Measurements from ENCODE around the gene GRAMD1A.

GRAMD1A gene

DNA sequence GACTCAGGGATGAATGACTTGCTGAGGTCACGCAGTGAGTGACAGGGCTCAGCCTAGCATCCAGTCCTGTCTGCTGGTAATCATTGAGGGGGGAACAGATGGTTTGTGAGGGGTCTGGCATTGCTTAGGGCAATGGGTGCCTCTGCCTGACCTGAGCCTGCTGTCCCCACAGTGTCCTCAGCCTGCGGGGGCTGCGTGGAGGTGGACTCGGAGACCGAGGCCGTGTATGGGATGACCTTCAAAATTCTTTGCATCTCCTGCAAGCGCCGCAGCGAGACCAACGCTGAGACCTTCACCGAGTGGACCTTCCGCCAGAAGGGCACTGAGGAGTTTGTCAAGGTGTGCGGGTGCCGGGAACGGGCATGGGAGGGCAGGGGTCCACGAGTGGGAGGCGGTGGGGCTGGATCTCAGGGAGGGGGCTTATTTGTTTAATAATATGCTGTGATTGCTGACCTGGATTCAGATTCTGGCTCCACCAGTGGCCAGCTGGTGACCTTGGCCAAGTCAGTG lies 32.3 kb downstream of the GRAMD1A start:
- no peak for DNase-seq (ENCODE audit: low read depth)
- no peak overlapping the region for H3K4me3 ChIP-seq (ENCODE audit: low read depth, low read length)
- TF ChIP-seq POLR2A (IDR thresholded peaks at IDR 0.05; ENCODE audit: extremely low read depth, insufficient read length) (no peak), MYC (IDR thresholded peaks at IDR 0.05; ENCODE audit: low read depth, low read length) (no peak)
- TF ChIP-seq, protein P1, sequence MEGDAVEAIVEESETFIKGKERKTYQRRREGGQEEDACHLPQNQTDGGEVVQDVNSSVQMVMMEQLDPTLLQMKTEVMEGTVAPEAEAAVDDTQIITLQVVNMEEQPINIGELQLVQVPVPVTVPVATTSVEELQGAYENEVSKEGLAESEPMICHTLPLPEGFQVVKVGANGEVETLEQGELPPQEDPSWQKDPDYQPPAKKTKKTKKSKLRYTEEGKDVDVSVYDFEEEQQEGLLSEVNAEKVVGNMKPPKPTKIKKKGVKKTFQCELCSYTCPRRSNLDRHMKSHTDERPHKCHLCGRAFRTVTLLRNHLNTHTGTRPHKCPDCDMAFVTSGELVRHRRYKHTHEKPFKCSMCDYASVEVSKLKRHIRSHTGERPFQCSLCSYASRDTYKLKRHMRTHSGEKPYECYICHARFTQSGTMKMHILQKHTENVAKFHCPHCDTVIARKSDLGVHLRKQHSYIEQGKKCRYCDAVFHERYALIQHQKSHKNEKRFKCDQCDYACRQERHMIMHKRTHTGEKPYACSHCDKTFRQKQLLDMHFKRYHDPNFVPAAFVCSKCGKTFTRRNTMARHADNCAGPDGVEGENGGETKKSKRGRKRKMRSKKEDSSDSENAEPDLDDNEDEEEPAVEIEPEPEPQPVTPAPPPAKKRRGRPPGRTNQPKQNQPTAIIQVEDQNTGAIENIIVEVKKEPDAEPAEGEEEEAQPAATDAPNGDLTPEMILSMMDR (IDR thresholded peaks at IDR 0.05; ENCODE audit: low read depth, low read length): no peak
- TF ChIP-seq, protein P2, sequence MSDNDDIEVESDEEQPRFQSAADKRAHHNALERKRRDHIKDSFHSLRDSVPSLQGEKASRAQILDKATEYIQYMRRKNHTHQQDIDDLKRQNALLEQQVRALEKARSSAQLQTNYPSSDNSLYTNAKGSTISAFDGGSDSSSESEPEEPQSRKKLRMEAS (IDR thresholded peaks at IDR 0.05; ENCODE audit: low read depth, low read length): no peak

DNA sequence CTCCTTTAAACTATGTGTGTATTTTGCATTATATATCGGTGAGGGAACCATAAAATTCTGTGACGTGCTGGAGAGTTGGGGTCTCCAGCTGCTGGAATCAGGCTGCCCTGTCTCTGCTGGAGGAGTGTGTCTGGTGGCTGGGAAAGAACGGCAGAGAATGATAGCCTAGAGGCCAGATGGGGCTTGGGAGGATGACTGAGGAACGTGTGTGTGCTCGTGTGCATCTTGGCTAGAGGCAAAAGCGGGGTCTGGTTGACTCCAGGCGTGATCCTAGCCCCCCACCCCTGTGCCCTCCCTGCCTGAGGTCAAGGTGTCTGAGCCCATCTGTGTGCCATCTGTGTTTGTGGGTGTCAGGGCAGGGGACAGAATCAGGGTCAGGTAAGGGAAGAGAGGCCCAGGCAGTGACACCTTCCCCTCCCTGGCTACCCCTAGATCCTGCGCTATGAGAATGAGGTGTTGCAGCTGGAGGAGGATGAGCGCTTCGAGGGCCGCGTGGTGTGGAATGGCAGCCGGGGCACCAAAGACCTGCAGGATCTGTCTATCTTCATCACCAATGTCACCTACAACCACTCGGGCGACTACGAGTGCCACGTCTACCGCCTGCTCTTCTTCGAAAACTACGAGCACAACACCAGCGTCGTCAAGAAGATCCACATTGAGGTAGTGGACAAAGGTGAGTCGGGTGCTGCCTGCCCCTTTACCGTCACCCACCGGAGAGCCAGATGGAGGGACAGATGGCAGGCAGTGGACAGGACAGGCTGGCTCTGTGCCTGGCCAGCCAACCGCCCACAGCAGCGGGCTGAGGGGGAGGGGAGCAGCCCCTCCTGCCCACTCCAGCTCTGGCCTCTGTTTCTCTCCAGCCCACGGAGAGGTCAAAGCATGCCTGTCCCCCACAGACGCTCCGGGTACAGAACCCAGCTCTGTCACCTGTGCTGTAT lies 33.2 kb downstream of the GRAMD1A start:
- DNase-seq (ENCODE audit: low read depth): no peak
- TF ChIP-seq, protein P2 (IDR thresholded peaks at IDR 0.05; ENCODE audit: low read depth, low read length): no peak
- TF ChIP-seq, protein P1 (IDR thresholded peaks at IDR 0.05; ENCODE audit: low read depth, low read length): no peak
- TF ChIP-seq POLR2A (IDR thresholded peaks at IDR 0.05; ENCODE audit: extremely low read depth, insufficient read length): no peak
- TF ChIP-seq MYC (IDR thresholded peaks at IDR 0.05; ENCODE audit: low read depth, low read length): no peak
- no peak overlapping the region for H3K4me3 ChIP-seq (ENCODE audit: low read depth, low read length)

DNA sequence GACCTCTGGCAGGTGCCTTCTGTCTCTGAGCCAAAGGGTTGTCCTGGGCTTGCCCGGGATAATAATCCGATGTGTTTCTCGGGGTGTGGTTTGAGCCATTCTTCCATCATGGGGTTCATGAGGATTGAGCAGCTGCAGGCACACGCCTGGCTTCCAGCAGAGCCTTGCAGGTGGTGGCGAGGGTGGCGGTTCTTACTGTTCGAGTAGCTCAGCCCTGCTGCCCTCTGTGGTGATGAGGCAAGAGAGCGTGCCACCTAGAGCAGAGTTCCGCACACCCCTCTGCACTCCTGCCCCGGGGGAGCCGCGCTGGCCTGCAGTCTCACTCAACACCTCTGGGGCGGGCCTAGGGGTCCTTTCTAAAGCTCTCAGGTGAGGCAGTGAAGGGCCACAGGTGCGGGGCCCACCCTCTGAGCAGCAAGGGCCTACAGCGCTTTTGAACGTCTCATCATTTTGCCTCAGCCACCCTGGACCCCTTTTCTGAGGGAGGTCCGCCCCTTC lies 33.9 kb downstream of the GRAMD1A start:
- H3K4me3 ChIP-seq (ENCODE audit: low read depth, low read length): no peak overlapping the region
- no peak for DNase-seq (ENCODE audit: low read depth)
- TF ChIP-seq POLR2A (IDR thresholded peaks at IDR 0.05; ENCODE audit: extremely low read depth, insufficient read length): no peak
- TF ChIP-seq, protein P2 (IDR thresholded peaks at IDR 0.05; ENCODE audit: low read depth, low read length): no peak
- TF ChIP-seq MYC (IDR thresholded peaks at IDR 0.05; ENCODE audit: low read depth, low read length): no peak

DNA sequence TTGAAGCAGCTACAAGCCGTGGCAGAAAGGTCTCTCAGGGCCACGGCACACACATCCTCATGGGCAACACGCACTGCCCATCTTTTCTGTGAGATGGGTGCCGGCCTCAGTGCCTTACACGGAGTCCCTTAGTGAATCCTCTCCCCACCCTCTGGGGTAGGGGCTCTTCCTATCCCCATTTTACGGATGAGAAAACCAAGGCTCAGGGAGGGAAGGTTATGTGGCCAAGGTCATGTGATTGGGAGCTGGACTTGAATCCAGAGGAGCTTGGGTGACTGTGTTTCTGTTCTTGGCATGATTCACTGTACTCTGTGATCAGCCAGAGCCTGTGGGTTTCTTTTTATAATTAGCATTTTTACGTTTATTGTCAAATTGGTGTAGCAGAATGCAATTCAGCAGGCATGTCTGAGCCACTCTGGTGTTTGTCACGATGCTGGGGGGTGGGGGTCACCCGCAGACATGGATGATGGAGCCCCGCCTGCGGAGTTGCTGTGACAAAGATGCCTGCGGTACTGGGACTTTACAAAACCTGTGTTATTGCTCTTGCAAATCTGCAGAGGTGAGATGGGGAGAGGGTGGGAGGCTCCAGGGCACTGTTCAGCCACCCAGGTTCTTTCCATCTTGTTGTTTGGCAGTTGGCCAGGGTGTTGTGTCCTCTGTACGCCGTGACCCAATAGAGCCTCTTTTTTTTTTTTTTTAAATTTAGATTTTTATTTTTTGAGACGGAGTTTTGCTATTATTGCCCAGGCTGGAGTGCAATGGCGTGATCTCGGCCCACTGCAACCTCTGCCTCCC lies 34.7 kb downstream of the GRAMD1A start:
- no peak for DNase-seq (ENCODE audit: low read depth)
- TF ChIP-seq, protein P1 (IDR thresholded peaks at IDR 0.05; ENCODE audit: low read depth, low read length): no peak
- TF ChIP-seq, protein P2 (IDR thresholded peaks at IDR 0.05; ENCODE audit: low read depth, low read length): no peak
- no peak for TF ChIP-seq POLR2A (IDR thresholded peaks at IDR 0.05; ENCODE audit: extremely low read depth, insufficient read length)
- no peak for TF ChIP-seq MYC (IDR thresholded peaks at IDR 0.05; ENCODE audit: low read depth, low read length)
- no peak overlapping the region for H3K4me3 ChIP-seq (ENCODE audit: low read depth, low read length)

DNA sequence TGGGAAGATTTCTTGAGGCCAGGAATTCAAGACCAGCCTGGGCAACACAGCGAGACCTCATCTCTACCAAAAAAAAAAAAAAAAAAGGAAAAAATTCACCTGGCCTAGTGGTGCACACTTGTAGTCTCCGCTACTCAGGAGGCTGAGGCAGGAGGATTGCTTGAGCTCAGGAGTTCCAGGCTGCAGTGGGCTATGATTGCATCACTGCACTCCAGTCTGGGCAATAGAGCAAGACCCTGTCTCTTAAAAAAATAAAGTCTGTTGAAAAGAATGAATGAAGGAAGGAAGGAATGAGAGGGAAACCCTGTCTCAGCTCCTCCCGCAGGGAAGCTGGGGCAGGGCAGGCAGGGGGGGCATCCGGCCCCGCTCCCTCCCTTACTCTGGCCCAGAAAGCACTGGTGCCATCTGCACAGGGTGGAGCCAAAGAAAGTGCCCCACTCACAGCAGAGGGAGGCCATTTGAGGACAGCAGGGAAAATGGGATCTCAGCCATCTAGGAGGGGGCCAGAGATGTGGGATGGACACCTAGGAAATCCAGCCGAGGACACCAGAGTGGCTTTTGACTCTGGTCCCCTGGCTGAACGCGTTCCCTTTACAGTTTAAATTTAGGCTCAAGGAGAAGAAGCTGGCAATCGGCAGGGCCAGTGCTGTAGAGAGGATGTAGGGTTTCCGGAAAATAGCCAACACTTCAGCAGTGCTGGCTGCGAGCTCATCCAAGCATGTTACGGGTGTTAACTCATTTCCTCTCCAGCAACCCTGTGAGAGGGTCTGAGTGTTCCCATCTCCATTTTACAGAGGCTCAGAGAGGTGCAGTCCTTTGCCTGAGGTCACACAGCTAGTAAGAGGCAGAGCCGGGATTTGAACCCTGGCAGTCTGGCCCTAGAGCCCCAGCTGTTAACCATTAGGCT lies 37.8 kb downstream of the GRAMD1A start:
- no peak overlapping the region for H3K4me3 ChIP-seq (ENCODE audit: low read depth, low read length)
- TF ChIP-seq, protein P2 (IDR thresholded peaks at IDR 0.05; ENCODE audit: low read depth, low read length): no peak
- no peak for TF ChIP-seq POLR2A (IDR thresholded peaks at IDR 0.05; ENCODE audit: extremely low read depth, insufficient read length)
- no peak for TF ChIP-seq MYC (IDR thresholded peaks at IDR 0.05; ENCODE audit: low read depth, low read length)
- TF ChIP-seq, protein P1 (IDR thresholded peaks at IDR 0.05; ENCODE audit: low read depth, low read length): no peak
- DNase-seq (ENCODE audit: low read depth): no peak

All from NB4 (cell line).